K562 (cell line): ENCODE results near the gene ELMO3. TPM values are rescaled to one million over a fixed set of nuclear protein-coding genes. Genes with fewer than 3 reads are reported as not detected.

Experiments used
- ARHGAP35 ChIP-seq: fragments of 450-650 bp; IDR thresholded peaks from 2 replicates; pipeline ENCODE4 v1.6.1; 2018; ENCODE audit not compliant: partially characterized antibody
- KLF13 ChIP-seq: fragments of 450-650 bp; IDR thresholded peaks from 2 replicates; pipeline ENCODE4 v1.6.1; 2016; ENCODE audit warnings: missing genetic modification characterization, low read depth, mild to moderate bottlenecking, missing compliant biosample characterization, moderate library complexity, borderline replicate concordance
- ZFX ChIP-seq: sonication (generic); formaldehyde crosslinking; IDR thresholded peaks from 2 replicates; pipeline ENCODE4 v1.8.0; 2022; ENCODE audit warnings: mild to moderate bottlenecking, missing genetic modification reagents, moderate library complexity
- ZNF785 ChIP-seq: fragments of 250-450 bp; sonication (Bioruptor Pico); IDR thresholded peaks from 2 replicates; pipeline ENCODE4 v1.4.0; 2020; ENCODE audit warnings: mild to moderate bottlenecking
- polyA plus RNA-seq, 8 experiments: library from polyadenylated mRNA; depleted of rRNA in 4 of 8; stranded (reverse) in 5 of 8; unstranded in 3 of 8; fragments of >200 nt; fragmentation: Nextera tagmentation in 2 of 8; fragmentation: Illumina TruSeq in 1 of 8; extraction: Ambion mirVana in 2 of 8; extraction: Trizol in 1 of 8; gene quantifications; 2 replicates each; pipeline versions ENCODE4 v1.2.1 to v1.2.3, GENCODE V29; 2011 to 2014; ENCODE audit warnings: inconsistent platforms in 1 of 8, missing spikeins in 1 of 8
- total RNA-seq, 7 experiments: library from RNA; depleted of rRNA in 6 of 7; stranded (reverse); fragments of >200 nt in 6 of 7; fragmentation: Illumina TruSeq in 2 of 7; extraction: Trizol in 2 of 7; gene quantifications; 2 replicates each; pipeline versions ENCODE4 v1.2.1 to v1.2.3, GENCODE V29; 2011 to 2021; ENCODE audit warnings: low replicate concordance in 1 of 7
- TF ChIP-seq, protein P1 (sequence below), 2 experiments: fragments of 450-650 bp; IDR thresholded peaks; 2 replicates each; pipeline ENCODE4 v1.6.1; 2016; ENCODE audit warnings: mild to moderate bottlenecking in 2 of 2, borderline replicate concordance in 1 of 2, low read depth in 1 of 2, moderate library complexity in 1 of 2
- TF ChIP-seq, protein P2 (sequence below): sonication (generic); formaldehyde crosslinking; IDR thresholded peaks from 2 replicates; pipeline ENCODE4 v1.8.0; 2023; ENCODE audit warnings: missing genetic modification reagents, mild to moderate bottlenecking, borderline replicate concordance

ELMO3 gene
- total and polyA plus RNA-seq, 9 of the 15 experiments (the other 6 are each of a cell fraction or from before 2014, with no cell fraction given) = 0.04 to 5.1 (median 1.5) TPM

DNA sequence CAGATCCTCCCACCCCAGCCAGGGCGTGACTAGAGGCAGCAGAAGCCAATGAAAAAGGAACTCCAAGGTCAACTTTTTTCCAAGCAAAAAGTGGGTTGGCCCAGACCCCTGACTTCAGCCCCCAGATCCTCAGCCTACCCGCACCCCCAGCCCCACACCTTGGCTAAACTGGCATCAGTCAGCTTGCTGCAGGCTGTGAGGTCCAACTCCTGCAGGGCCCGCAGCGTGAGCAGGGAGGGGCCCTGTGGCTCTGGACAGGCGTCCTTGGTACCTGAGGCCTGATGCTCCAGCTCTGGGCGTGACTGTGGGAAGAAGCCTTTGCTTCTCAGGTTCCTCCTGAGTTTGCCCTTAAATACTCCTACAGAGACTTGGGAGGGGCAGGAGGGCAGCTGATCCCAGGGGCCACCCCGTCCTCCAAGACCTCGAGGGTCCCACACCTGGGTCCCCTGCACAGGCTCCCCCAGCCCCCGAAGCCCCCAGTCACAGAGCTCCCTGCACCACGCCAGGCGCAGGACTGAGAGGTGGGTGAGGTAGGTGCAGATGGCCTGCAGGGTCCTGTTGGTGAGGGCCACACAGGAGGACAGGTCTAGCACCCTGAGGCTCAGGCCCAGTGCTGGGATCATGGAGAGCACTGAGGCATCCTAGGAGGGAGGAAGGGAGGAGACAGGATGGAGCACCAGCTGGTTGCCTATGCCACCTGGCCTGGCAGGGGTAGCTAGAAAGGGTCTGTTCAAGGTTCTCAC, 9.4 kb downstream of the ELMO3 start (continued):
- TF ChIP-seq, protein P1, sequence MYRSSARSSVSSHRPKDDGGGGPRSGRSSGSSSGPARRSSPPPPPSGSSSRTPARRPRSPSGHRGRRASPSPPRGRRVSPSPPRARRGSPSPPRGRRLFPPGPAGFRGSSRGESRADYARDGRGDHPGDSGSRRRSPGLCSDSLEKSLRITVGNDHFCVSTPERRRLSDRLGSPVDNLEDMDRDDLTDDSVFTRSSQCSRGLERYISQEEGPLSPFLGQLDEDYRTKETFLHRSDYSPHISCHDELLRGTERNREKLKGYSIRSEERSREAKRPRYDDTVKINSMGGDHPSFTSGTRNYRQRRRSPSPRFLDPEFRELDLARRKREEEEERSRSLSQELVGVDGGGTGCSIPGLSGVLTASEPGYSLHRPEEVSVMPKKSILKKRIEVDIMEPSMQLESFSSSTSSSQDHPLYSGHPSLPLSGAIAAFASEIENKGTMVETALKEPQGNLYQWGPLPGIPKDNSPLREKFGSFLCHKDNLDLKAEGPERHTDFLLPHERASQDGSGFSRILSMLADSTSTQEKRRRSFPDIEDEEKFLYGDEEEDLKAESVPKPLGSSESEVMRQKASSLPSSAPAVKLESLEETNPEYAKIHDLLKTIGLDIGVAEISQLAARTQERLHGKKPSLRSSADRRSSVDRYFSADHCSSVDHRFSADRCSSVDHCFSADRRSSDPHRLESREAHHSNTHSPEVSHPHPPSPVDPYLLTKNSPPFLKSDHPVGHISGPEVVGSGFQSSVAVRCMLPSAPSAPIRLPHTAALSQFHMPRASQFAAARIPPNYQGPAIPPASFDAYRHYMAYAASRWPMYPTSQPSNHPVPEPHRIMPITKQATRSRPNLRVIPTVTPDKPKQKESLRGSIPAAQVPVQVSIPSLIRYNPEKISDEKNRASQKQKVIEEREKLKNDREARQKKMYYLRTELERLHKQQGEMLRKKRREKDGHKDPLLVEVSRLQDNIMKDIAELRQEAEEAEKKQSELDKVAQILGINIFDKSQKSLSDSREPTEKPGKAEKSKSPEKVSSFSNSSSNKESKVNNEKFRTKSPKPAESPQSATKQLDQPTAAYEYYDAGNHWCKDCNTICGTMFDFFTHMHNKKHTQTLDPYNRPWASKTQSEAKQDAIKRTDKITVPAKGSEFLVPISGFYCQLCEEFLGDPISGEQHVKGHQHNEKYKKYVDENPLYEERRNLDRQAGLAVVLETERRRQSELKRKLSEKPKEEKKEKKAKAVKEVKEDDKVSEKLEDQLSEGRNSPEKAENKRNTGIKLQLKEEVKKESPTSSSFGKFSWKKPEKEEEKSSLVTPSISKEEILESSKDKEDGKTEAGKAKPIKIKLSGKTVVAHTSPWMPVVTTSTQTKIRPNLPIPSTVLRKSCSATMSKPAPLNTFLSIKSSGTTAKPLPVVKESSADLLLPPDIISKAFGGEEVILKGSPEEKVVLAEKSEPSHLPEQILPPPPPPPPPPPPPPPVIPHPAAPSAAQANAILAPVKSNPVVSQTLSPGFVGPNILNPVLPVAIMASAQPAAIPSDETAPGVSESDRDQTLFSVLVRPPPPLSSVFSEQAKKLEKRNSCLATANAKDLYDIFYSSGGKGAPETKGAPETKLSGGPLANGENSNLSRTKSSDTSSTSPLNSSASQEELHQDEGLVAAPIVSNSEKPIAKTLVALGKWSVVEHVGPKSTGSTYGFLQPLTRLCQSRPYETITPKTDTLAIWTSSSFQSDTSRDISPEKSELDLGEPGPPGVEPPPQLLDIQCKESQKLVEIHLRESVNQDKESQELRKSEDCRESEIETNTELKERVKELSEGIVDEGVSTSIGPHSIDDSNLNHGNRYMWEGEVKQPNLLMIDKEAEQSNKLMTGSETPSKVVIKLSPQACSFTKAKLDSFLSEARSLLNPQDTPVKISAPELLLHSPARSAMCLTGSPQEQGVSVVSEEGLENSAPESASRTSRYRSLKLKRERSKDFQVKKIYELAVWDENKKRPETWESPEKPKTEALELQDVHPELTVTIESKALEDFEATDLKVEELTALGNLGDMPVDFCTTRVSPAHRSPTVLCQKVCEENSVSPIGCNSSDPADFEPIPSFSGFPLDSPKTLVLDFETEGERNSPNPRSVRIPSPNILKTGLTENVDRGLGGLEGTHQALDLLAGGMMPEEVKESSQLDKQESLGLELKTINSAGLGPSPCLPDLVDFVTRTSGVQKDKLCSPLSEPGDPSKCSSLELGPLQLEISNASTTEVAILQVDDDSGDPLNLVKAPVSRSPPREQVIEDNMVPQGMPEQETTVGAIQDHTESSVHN (IDR thresholded peaks at IDR 0.05; ENCODE audit: borderline replicate concordance in 1 of 2, low read depth in 1 of 2) = no peak
- TF ChIP-seq, protein P2, sequence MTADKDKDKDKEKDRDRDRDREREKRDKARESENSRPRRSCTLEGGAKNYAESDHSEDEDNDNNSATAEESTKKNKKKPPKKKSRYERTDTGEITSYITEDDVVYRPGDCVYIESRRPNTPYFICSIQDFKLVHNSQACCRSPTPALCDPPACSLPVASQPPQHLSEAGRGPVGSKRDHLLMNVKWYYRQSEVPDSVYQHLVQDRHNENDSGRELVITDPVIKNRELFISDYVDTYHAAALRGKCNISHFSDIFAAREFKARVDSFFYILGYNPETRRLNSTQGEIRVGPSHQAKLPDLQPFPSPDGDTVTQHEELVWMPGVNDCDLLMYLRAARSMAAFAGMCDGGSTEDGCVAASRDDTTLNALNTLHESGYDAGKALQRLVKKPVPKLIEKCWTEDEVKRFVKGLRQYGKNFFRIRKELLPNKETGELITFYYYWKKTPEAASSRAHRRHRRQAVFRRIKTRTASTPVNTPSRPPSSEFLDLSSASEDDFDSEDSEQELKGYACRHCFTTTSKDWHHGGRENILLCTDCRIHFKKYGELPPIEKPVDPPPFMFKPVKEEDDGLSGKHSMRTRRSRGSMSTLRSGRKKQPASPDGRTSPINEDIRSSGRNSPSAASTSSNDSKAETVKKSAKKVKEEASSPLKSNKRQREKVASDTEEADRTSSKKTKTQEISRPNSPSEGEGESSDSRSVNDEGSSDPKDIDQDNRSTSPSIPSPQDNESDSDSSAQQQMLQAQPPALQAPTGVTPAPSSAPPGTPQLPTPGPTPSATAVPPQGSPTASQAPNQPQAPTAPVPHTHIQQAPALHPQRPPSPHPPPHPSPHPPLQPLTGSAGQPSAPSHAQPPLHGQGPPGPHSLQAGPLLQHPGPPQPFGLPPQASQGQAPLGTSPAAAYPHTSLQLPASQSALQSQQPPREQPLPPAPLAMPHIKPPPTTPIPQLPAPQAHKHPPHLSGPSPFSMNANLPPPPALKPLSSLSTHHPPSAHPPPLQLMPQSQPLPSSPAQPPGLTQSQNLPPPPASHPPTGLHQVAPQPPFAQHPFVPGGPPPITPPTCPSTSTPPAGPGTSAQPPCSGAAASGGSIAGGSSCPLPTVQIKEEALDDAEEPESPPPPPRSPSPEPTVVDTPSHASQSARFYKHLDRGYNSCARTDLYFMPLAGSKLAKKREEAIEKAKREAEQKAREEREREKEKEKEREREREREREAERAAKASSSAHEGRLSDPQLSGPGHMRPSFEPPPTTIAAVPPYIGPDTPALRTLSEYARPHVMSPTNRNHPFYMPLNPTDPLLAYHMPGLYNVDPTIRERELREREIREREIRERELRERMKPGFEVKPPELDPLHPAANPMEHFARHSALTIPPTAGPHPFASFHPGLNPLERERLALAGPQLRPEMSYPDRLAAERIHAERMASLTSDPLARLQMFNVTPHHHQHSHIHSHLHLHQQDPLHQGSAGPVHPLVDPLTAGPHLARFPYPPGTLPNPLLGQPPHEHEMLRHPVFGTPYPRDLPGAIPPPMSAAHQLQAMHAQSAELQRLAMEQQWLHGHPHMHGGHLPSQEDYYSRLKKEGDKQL = no peak
- TF ChIP-seq ZNF785 (CRISPR knock-in tag) (no peak), ARHGAP35 (no peak), KLF13 (tag) (no peak), ZFX (CRISPR knock-in tag) (no peak)
- TF ChIP-seq, all 486 proteins: peak for 2
